Measurements from ENCODE around the gene USP30. TPM values are rescaled to one million over a fixed set of nuclear protein-coding genes. Genes with fewer than 3 reads are reported as not detected.
A peak's percentile ranks its signal among the peaks of the same experiment; 100 is the strongest.

Gene USP30
- total RNA-seq, 4 donors from 2014 or later = 18.8 to 25.7 (median 20.9) TPM

- Histone ChIP-seq H3K9me3 (no peaks in the 10 kb centered on the region), H3K4me1 (peaks cover 24 to 34% of the 10 kb centered on the region in 2 donors), H3K27ac (no peak overlapping the region), H3K4me3 (replicated peaks in 1 of 3) (no peak overlapping the region), H3K36me3 (peaks cover 0 to 6% of the 10 kb centered on the region in 2 donors), H3K27me3 (no peaks in the 10 kb centered on the region)
- no peak for DNase-seq
- intact Hi-C loops (cut with DNase I) = no loop called here
- WGBS, 2 donors = 22 to 39% methylated on average over 7 to 11 of the region's 11 CpGs
- no peak for TF ChIP-seq POLR2A (IDR thresholded peaks at IDR 0.05)
- TF ChIP-seq, protein P1, sequence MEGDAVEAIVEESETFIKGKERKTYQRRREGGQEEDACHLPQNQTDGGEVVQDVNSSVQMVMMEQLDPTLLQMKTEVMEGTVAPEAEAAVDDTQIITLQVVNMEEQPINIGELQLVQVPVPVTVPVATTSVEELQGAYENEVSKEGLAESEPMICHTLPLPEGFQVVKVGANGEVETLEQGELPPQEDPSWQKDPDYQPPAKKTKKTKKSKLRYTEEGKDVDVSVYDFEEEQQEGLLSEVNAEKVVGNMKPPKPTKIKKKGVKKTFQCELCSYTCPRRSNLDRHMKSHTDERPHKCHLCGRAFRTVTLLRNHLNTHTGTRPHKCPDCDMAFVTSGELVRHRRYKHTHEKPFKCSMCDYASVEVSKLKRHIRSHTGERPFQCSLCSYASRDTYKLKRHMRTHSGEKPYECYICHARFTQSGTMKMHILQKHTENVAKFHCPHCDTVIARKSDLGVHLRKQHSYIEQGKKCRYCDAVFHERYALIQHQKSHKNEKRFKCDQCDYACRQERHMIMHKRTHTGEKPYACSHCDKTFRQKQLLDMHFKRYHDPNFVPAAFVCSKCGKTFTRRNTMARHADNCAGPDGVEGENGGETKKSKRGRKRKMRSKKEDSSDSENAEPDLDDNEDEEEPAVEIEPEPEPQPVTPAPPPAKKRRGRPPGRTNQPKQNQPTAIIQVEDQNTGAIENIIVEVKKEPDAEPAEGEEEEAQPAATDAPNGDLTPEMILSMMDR (IDR thresholded peaks at IDR 0.05) = no peak
Observed at GRCh38 chr12:109097140-109097434, 44.7 kb downstream of the USP30 start.

DNA sequence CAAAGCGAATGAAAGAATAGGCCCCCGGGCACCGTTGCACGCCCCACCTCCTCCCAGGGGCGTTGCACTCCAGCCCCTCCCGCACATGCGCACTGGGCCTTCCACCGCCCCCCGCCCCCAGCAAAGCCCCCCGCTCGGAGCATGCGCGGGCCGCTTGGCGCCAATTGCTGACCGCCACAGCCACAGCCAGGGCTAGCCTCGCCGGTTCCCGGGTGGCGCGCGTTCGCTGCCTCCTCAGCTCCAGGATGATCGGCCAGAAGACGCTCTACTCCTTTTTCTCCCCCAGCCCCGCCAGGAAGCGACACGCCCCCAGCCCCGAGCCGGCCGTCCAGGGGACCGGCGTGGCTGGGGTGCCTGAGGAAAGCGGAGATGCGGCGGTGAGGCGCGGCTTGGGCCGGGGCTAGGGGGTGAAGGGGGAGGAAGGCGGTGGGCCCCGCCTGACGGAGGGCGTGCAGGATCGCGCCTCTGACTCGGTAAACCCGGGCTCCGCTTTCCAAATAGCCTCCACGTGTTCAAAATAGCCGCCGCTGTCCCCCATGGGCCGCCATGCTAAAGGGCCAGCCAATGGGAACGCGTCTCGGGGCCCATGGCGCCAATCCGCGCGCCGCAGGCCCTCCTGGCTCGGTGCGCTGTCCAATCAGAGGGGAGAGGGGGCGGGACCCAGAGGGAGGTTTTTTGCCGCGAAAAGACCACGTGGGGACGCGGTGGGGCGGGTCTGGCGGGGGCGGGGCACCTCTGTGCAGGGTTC is 45.2 kb downstream of the USP30 start, which contains the start of gene UNG:
Gene UNG (plus strand): TSS at position 163 of the 748 bp plus-strand sequence. CDS start 83 bp downstream, at position 246.
- WGBS, 2 donors = 2% methylated on average over 10 to 12 of the region's 71 CpGs
- peak; percentile 98 for DNase-seq
- peaks cover 18 to 29% of the 10 kb centered on the region in 2 donors for H3K4me1 ChIP-seq
- H3K4me3 ChIP-seq (replicated peaks in 1 of 3) = peak within 1 kb of the TSS; percentile 36 to 65 (median 62)
- H3K36me3 ChIP-seq = peaks cover under 1 to 9% of the 10 kb centered on the region in 2 donors
- TF ChIP-seq, protein P1 (IDR thresholded peaks at IDR 0.05) = no peak
- no peak for TF ChIP-seq POLR2A (IDR thresholded peaks at IDR 0.05)
- intact Hi-C loops (cut with DNase I) = no loop called here
- H3K9me3 ChIP-seq = no peaks in the 10 kb centered on the region
- no peaks in the 10 kb centered on the region for H3K27me3 ChIP-seq
- peak within 1 kb of the TSS; percentile 19 to 81 (median 73) for H3K27ac ChIP-seq

- Histone ChIP-seq H3K4me1 (peaks cover 14 to 24% of the 10 kb centered on the region in 2 donors), H3K36me3 (peaks cover 6 to 12% of the 10 kb centered on the region in 2 donors), H3K27ac (peak overlapping the region; percentile 19 to 81 (median 73)), H3K9me3 (no peaks in the 10 kb centered on the region), H3K27me3 (no peaks in the 10 kb centered on the region), H3K4me3 (replicated peaks in 1 of 3) (peak overlapping the region; percentile 36 to 65 (median 62))
- intact Hi-C loops (cut with DNase I) = no loop called here
- 0 to 1% methylated on average over 7 to 16 of the region's 32 CpGs for WGBS, 2 donors
- peak; percentile 83 to 86 for DNase-seq
- TF ChIP-seq POLR2A (IDR thresholded peaks at IDR 0.05) = peak; percentile 48 to 68
- TF ChIP-seq, protein P1 (IDR thresholded peaks at IDR 0.05) = no peak
Observed at GRCh38 chr12:109098183-109098604, 45.8 kb downstream of the USP30 start.

- H3K4me1 ChIP-seq = peaks cover 14 to 21% of the 10 kb centered on the region in 2 donors
- H3K36me3 ChIP-seq = peaks cover 8 to 17% of the 10 kb centered on the region in 2 donors
- DNase-seq = no peak
- H3K27me3 ChIP-seq = no peaks in the 10 kb centered on the region
- intact Hi-C loops (cut with DNase I) = no loop called here
- H3K9me3 ChIP-seq = no peaks in the 10 kb centered on the region
- TF ChIP-seq POLR2A (IDR thresholded peaks at IDR 0.05) = no peak
- TF ChIP-seq, protein P1 (IDR thresholded peaks at IDR 0.05) = no peak
- 5 to 8% methylated on average over 8 of the region's 8 CpGs for WGBS, 2 donors
- H3K27ac ChIP-seq = peak overlapping the region; percentile 19 to 81 (median 73)
- H3K4me3 ChIP-seq (replicated peaks in 1 of 3) = peak overlapping the region; percentile 36 to 65 (median 62)
Observed at GRCh38 chr12:109098651-109099050, 46.3 kb downstream of the USP30 start.

DNA sequence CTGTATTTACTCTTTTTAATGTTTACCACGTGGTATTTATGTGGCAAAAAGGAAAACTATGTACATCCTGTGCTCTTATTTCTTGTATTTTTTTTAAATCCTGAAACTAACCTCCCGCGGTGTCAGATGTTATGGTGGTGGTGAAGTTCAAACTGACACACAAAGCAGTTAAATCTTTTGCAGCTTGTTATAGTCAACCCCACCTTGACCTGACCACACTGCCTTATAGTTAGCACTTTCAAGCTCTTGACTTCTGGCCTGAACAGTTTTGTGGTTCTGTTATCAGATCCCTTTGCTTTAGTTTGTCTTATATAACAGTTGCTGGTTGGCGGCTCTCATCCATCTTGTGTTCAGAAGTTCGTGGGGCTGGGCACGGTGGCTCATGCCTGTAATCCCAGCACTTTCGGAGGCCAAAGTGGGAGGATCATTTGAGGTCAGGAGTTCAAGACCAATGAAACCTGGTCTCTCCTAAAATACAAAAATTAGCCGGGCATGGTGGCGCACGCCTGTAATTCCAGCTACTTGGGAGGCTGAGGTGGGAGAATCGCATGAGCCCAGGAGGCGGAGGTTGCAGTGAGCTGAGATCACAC is 47.1 kb downstream of the USP30 start:
- TF ChIP-seq, protein P1 (IDR thresholded peaks at IDR 0.05) = no peak
- no peak for TF ChIP-seq POLR2A (IDR thresholded peaks at IDR 0.05)
- peaks cover 11 to 24% of the 10 kb centered on the region in 2 donors for H3K36me3 ChIP-seq
- no peaks in the 10 kb centered on the region for H3K27me3 ChIP-seq
- intact Hi-C loops (cut with DNase I) = loop anchor here (10.0 kb wide), 1 partner anchor 55 kb away; no protein-coding TSS in a partner anchor
- WGBS, 2 donors = 82 to 87% methylated on average over 12 of the region's 12 CpGs
- peaks cover 14 to 18% of the 10 kb centered on the region in 2 donors for H3K4me1 ChIP-seq
- no peaks in the 10 kb centered on the region for H3K9me3 ChIP-seq
- peak overlapping the region in 2 of 3 donors; percentile 73 to 81 for H3K27ac ChIP-seq
- DNase-seq = no peak
- H3K4me3 ChIP-seq (replicated peaks in 1 of 3) = peak overlapping the region in 1 of 3 donors; percentile 62
